ENCODE data around the gene EFCAB6. TPM values are rescaled to one million over a fixed set of nuclear protein-coding genes. Genes with fewer than 3 reads are reported as not detected.

The EFCAB6 gene
- total and polyA plus RNA-seq, 2 donors (not counting 3 experiments of a cell fraction or from before 2014, with no cell fraction given), result 0.07 to 0.31 TPM

DNA sequence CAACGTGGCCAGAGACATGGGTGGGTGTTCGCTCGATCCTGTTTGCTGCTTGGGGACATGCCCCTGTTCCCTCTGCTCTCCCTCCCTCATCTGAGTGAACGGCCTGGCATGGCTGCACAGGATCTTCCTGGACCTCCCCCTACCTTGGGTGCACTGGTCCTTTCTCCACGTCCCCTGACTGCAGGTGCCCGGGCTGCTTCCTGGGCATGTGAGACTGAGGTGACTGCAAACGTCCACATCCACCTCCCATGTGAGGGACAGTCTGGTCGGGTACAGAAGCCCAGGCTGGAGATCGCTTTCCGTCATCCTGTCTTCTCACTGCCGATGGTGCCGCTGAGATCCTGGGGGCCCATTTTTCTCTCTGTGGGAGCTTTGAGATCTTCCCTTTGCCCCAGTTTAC is 38.4 kb upstream of the EFCAB6 start:
- no peaks in the 10 kb centered on the region for H3K36me3 ChIP-seq (ENCODE audit: control insufficient read depth in 2 of 2, extremely low read depth in 1 of 2, insufficient read depth in 2 of 2, low read length in 2 of 2)
- no peak overlapping the region for H2AFZ ChIP-seq (ENCODE audit: low read depth, low read length)
- H3K4me3 ChIP-seq (replicated peaks in 1 of 3; ENCODE audit: insufficient read depth in 1 of 3, low read depth in 1 of 3, low read length in 3 of 3), result no peak overlapping the region
- intact Hi-C loops (cut with micrococcal nuclease), result no loop called here
- TF ChIP-seq MAX (IDR thresholded peaks at IDR 0.05; ENCODE audit: insufficient read depth, insufficient read length) (no peak), POLR2AphosphoS5 (IDR thresholded peaks at IDR 0.05; ENCODE audit: insufficient read depth, low read depth, low read length) (no peak), POLR2A (IDR thresholded peaks at IDR 0.05; ENCODE audit: low read depth, low read length) (no peak), FOS (IDR thresholded peaks at IDR 0.05; ENCODE audit: borderline replicate concordance, insufficient read depth, low read length) (no peak), MYC (IDR thresholded peaks at IDR 0.05; ENCODE audit: low read depth, low read length) (no peak), GATA2 (IDR thresholded peaks at IDR 0.05; ENCODE audit: insufficient read depth, insufficient read length, low read depth, low read length) (no peak), EZH2 (IDR thresholded peaks at IDR 0.05; ENCODE audit: borderline replicate concordance, low read depth, low read length, severe bottlenecking) (no peak), CTCF (IDR thresholded peaks at IDR 0.05; ENCODE audit: extremely low read depth in 1 of 2, insufficient read depth in 1 of 2, low read depth in 1 of 2, low read length in 2 of 2) (no peak), JUN (IDR thresholded peaks at IDR 0.05; ENCODE audit: borderline replicate concordance, insufficient read depth, insufficient read length, low read depth) (no peak)
- BruUV-seq (replicated peaks), result no TSS peak
- H3K9me1 ChIP-seq (replicated peaks; ENCODE audit: control insufficient read depth, extremely low read depth, insufficient read depth, low read length), result no peaks in the 10 kb centered on the region
- no peaks in the 10 kb centered on the region for H3K27me3 ChIP-seq (ENCODE audit: control insufficient read depth in 2 of 2, insufficient read depth in 2 of 2, low read length in 2 of 2)
- dilution Hi-C loops (cut with MboI; ENCODE audit: extremely low pct_ligation_motif_present, low sequenced_read_pairs), result no loop called here
- H3K4me1 ChIP-seq (ENCODE audit: control insufficient read depth, extremely low read depth, insufficient read depth, low read length), result peaks cover 11% of the 10 kb centered on the region
- no peak overlapping the region for H3K9ac ChIP-seq (replicated peaks; ENCODE audit: extremely low read depth, insufficient read depth, low read length)
- no peaks in the 10 kb centered on the region for H4K20me1 ChIP-seq (replicated peaks; ENCODE audit: control insufficient read depth, extremely low read depth, insufficient read depth, low read length)
- FAIRE-seq (no peak), DNase-seq (ENCODE audit: low read depth, low spot score) (no peak)
- no peaks in the 10 kb centered on the region for H3K79me2 ChIP-seq (ENCODE audit: control insufficient read depth, insufficient read depth, low read length)
- no peak overlapping the region for H3K4me2 ChIP-seq (ENCODE audit: insufficient read depth, low read length)
- H3K9me3 ChIP-seq (replicated peaks; ENCODE audit: control insufficient read depth, insufficient read depth, low read length), result no peaks in the 10 kb centered on the region
- no peak overlapping the region for H3K27ac ChIP-seq (ENCODE audit: insufficient read depth, low read depth, low read length)
- ChIA-PET POLR2A (no interaction called here), CTCF (no interaction called here)

All from endothelial cell of umbilical vein (primary cell).